Suprapubic skin (tissue), 4 donors: Measurements from ENCODE around the gene RAP1GAP. TPM values are rescaled to one million over a fixed set of nuclear protein-coding genes. Genes with fewer than 3 reads are reported as not detected.
"Not testable (repeated sequence)": the region's sequence is repeated elsewhere in the genome, so short reads cannot be mapped to it uniquely, and the experiment has no call there.

ENCODE experiments used
- DNase-seq, 2 donors: peaks; one replicate each; pipeline ENCODE4 v3.0.0-alpha.2; 2019; ENCODE audit warnings: low spot score in 2 of 2
- H3K27ac ChIP-seq: fragments of 200-600 bp; sonication (generic); one replicate; pipeline ENCODE4 v1.5.1; 2019
- H3K27me3 ChIP-seq: fragments of 200-600 bp; sonication (generic); one replicate; pipeline ENCODE4 v1.5.1; 2019
- H3K36me3 ChIP-seq: fragments of 200-600 bp; sonication (generic); one replicate; pipeline ENCODE4 v1.5.1; 2019
- H3K4me1 ChIP-seq: fragments of 200-600 bp; sonication (generic); one replicate; pipeline ENCODE4 v1.5.1; 2019
- H3K4me3 ChIP-seq: fragments of 200-600 bp; sonication (generic); one replicate; pipeline ENCODE4 v1.5.1; 2019; ENCODE audit warnings: mild to moderate bottlenecking
- H3K9me3 ChIP-seq: fragments of 200-600 bp; sonication (generic); one replicate; pipeline ENCODE4 v1.5.1; 2019
- CTCF ChIP-seq, 2 donors: fragments of 200-600 bp in 1 of 2; fragments of 450-650 bp in 1 of 2; sonication (generic) in 1 of 2; IDR thresholded peaks; one replicate each; pipeline ENCODE4 v1.5.1; 2016 to 2019; ENCODE audit warnings: antibody characterized with exemption in 2 of 2, mild to moderate bottlenecking in 1 of 2, moderate library complexity in 1 of 2
- EP300 ChIP-seq: sonication (generic); formaldehyde crosslinking; IDR thresholded peaks from one replicate; pipeline ENCODE4 v1.6.1; 2017; ENCODE audit warnings: antibody characterized with exemption
- POLR2A ChIP-seq, 2 donors: fragments of 450-650 bp; IDR thresholded peaks; one replicate each; pipeline ENCODE4 v1.6.1; 2017; ENCODE audit warnings: antibody characterized with exemption in 2 of 2, mild to moderate bottlenecking in 2 of 2, moderate library complexity in 2 of 2
- POLR2AphosphoS5 ChIP-seq, 3 donors: sonication (generic); formaldehyde crosslinking; IDR thresholded peaks; one replicate each; pipeline ENCODE4 v1.6.1; 2017; ENCODE audit warnings: antibody characterized with exemption in 3 of 3
- WGBS: methylation state at CpG from one replicate; pipeline ENCODE4 v1.1.5; 2018; 5-methylcytosine and 5-hydroxymethylcytosine counted together
- total RNA-seq, 4 donors: library from RNA; depleted of rRNA; stranded (reverse); fragments of >200 nt; gene quantifications; one replicate each; pipeline ENCODE4 v1.1.0, GENCODE V29; 2016

Gene RAP1GAP
- total RNA-seq, 4 donors from 2014 or later: 1.5 to 4.9 (median 3.6) TPM

DNA sequence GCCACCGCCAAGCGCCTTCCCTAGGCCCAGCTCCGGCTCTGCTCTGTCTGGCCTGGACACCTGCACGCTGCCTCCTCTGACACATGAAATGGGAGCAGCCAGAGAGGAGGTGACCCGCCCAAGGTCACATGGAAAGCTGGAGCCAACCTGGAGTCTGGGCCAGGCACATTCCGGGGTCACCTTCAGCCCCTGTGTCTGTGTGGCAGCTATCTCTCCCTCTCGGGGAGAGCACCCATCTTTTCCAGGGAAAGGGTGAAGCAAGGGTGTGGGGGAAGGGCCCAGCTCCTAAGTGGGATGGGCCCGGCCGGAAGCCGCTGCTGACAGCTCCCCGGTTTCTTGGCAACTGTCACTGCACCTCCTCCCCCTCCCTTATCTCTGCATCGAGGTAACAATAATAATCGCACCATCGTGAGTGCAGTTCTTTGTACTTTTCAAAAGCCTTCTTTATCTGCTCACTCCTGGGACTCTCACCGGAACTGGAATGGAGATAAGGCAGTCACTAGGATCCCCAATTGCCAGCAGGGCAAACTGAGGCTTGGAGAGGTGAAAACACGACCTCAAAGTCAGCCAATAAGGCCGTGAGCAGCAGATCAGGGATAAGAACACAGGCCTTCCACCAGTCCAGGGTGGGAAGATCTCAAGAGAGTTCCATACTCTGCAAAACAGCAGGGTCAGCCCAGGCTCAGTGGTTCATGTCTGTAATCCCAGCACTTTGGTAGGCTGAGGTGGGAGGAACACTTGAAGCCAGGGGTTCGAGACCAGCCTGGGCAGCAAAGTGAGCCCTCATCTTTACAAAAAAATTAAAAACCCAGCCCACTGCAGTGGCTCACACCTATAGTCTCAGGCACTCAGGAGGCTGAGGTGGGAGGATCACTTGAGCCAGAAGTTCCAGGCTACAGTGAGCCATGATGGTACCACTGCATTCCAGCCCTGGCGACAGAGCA is 36.9 kb downstream of the RAP1GAP start:
- Histone ChIP-seq H3K4me3 (no peak overlapping the region), H3K27ac (no peak overlapping the region), H3K27me3 (peaks cover 22% of the 10 kb centered on the region), H3K9me3 (no peaks in the 10 kb centered on the region), H3K4me1 (peaks cover 8% of the 10 kb centered on the region), H3K36me3 (no peaks in the 10 kb centered on the region)
- DNase-seq: no peak
- TF ChIP-seq CTCF (IDR thresholded peaks at IDR 0.05) (no peak), POLR2AphosphoS5 (IDR thresholded peaks at IDR 0.05) (no peak), POLR2A (IDR thresholded peaks at IDR 0.05) (no peak), EP300 (no peak)
- 56% methylated on average over 17 of the region's 19 CpGs for WGBS

GRCh38 chr1:21631590-21631943 is 37.6 kb downstream of the RAP1GAP start:
- H3K27ac ChIP-seq, H3K36me3 ChIP-seq, H3K9me3 ChIP-seq, DNase-seq, H3K4me3 ChIP-seq: not testable (repeated sequence)
- WGBS: 84% methylated on average over 8 of the region's 8 CpGs
- peaks cover 13% of the 10 kb centered on the region for H3K4me1 ChIP-seq
- peaks cover 22% of the 10 kb centered on the region for H3K27me3 ChIP-seq

DNA sequence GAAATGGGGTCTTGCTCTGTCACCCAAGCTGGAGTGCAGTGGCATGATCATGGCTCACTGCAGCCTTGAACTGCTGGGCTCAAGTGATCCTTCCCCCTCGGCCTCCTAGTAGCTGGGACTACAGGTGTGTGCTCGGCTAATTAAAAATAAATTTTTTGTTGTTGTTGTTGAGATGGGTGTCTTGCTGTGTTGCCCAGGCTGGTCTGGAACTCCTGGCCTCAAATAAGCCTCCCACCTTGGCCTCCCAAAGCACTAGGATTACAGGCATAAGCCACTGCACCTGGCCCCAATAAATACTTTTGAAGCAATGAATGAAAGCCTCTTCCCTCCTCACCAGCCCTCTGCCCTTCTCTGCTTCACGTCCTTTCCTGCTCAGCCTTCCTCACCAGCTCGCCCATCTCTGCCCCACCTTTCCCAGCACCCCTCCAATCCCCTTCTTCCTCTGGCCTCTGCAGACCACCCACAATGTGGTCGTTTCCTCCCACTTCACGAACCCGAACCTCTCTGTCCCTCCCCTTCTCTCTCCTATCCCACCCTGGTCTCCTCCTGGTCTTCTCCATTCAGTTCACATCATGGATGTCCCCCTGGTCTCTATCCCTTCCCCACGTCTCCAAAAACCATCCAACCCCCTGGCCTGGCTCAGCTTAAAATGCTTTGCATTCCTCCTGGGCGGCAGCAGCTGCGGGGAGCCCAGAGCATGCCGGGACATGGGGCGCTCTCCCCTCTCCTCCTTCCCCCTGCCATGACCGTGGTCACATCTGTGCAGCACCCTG is 38.4 kb downstream of the RAP1GAP start:
- Histone ChIP-seq H3K27me3 (peaks cover 15% of the 10 kb centered on the region), H3K4me1 (peaks cover 13% of the 10 kb centered on the region), H3K9me3 (no peaks in the 10 kb centered on the region), H3K27ac (no peak overlapping the region), H3K36me3 (no peaks in the 10 kb centered on the region), H3K4me3 (no peak overlapping the region)
- no peak for DNase-seq
- TF ChIP-seq EP300 (no peak), POLR2AphosphoS5 (IDR thresholded peaks at IDR 0.05) (no peak), POLR2A (IDR thresholded peaks at IDR 0.05) (no peak), CTCF (IDR thresholded peaks at IDR 0.05) (no peak)
- 61% methylated on average over 13 of the region's 13 CpGs for WGBS

- no peak overlapping the region for H3K4me3 ChIP-seq
- no peak for TF ChIP-seq POLR2AphosphoS5 (IDR thresholded peaks at IDR 0.05)
- TF ChIP-seq CTCF (IDR thresholded peaks at IDR 0.05): no peak
- no peaks in the 10 kb centered on the region for H3K36me3 ChIP-seq
- H3K9me3 ChIP-seq: no peaks in the 10 kb centered on the region
- DNase-seq: no peak
- H3K4me1 ChIP-seq: peaks cover 13% of the 10 kb centered on the region
- H3K27ac ChIP-seq: no peak overlapping the region
- 89% methylated on average over 4 of the region's 4 CpGs for WGBS
- H3K27me3 ChIP-seq: peaks cover 11% of the 10 kb centered on the region
Measured at GRCh38 chr1:21629971-21630370, 39.2 kb downstream of the RAP1GAP start.

DNA sequence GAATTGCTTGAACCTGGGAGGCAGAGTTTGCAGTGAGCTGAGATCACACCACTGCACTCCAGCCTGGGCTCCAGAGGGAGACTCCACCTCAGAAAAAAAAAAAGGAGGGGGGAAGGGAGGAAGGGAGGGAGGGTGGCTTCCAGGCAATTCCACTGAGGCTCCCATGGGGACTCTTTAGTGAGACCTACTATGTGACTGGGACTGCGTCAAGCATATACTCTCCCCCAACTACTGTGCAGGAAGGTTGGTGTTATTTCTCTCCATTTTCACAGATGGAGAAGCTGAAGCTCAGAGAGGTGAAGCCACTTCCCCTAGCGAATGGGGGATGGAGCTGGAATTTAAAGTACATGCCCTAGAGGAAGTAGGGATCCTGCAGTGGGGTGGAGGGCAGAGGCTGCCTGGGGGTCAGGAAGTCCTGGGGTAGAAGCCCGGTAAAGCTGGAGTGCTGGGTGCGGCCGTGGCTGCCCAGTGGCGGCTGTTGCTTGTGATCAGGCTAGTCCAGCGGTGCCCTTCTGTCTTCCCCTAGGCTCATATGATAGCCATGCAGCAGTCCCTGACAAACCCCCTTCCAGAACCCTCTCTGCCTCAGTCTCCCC is 40.3 kb downstream of the RAP1GAP start:
- H3K27ac ChIP-seq: no peak overlapping the region
- H3K4me1 ChIP-seq: peaks cover 13% of the 10 kb centered on the region

More for the DNA sequence above, 40.3 kb downstream of the RAP1GAP start:
- Histone ChIP-seq H3K36me3 (no peaks in the 10 kb centered on the region), H3K9me3 (no peaks in the 10 kb centered on the region), H3K27me3 (peaks cover 11% of the 10 kb centered on the region), H3K4me3 (no peak overlapping the region)
- TF ChIP-seq CTCF (IDR thresholded peaks at IDR 0.05) (no peak), POLR2A (IDR thresholded peaks at IDR 0.05) (no peak), POLR2AphosphoS5 (IDR thresholded peaks at IDR 0.05) (no peak), EP300 (no peak)
- WGBS: 59% methylated on average over 4 of the region's 7 CpGs
- DNase-seq: no peak
